HG03103 (cell line): ENCODE data around the gene LHFPL2.

Experiments used
- ATAC-seq: cut with Tn5 transposase; IDR thresholded peaks from one replicate; pipeline ENCODE4 v1.9.1; 2021; ENCODE audit warnings: low read depth; ENCODE audit not compliant: unreplicated experiment

LHFPL2 gene

DNA sequence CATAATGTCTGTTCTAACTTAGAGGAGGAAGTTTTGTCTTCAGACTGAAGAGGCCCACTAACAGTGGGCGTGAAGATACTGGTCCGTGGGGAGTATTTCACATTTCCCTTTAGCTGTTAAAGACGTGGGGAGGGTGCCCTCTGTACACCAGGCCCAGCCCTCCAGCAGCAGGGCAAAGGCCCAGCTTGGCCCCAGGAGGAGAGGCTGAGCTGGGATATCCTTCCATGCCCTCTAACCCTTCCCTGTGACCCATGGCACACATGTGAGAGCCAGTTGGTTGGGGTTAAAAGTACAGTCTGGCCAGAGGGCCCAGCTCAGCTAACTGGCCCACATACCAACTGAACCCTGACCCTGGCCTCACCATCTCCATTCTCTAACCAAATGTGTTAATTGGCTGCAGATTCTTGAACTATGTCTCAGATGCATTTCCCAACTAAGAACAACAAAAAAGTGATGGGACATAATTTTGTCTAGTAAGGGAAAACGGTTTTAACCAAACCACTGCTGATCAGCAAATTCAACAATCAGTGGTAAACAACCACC, 74.4 kb downstream of the LHFPL2 start:
- ATAC-seq: no peak

DNA sequence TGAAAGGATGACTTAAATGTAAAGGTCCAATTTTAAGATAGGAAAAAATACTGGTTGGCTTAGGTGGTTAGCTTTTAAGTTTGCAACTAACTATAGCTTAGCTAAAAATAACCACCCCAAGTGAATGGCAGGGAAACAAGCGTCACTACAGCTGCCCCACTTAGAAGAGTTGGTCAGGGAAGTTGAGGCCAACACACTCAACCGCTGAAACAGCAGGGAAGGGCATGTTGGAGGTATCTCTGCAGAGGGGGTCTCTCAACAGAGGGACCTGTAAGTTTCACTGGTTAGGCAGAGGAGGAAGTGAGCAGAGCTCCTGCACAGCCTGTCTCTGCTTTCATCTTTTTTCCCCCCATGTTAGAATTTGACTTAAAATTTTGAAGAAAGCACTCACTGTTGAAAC, 75.3 kb downstream of the LHFPL2 start:
- peak; percentile 65 for ATAC-seq

GRCh38 chr5:78570646-78571045, 77.9 kb downstream of the LHFPL2 start:
- ATAC-seq: no peak

DNA sequence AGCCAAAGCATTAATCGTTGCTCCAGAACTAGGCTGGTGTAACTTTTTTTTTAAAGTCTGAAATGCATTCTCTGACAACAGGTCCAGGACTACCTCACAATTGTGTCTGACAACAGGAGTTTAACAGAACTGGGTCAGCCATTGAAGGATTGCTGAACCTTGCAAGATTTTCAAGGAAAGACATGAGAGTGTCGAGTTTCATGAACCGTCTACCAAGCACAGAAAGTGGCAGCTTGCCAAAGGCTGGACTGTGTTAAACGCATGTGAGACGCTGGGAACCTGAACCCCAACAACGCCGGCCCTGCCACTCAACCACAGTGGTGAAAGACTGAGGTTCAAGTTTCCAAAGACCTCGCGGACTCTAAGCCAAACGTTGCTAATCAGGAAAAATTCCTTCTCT, 79.1 kb downstream of the LHFPL2 start:
- no peak for ATAC-seq

DNA sequence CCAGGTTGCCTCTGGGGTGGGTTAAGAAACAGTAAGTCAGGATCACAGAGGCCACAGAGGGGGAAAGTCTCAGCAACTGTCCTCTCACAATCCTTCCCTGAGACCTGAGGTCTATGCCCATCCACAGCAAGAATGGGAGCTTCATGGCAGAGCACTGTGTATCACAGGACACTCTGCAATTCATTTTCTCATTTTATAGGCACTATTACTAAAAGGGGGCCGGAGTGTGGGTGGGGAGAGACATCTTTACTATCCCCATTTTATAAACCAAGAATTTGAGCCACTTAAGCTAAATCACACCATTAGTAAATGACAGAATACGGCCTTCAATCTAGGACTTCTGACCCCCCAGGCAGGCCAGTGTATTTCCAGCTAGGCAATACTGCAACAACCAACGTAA, 79.9 kb downstream of the LHFPL2 start:
- no peak for ATAC-seq

DNA sequence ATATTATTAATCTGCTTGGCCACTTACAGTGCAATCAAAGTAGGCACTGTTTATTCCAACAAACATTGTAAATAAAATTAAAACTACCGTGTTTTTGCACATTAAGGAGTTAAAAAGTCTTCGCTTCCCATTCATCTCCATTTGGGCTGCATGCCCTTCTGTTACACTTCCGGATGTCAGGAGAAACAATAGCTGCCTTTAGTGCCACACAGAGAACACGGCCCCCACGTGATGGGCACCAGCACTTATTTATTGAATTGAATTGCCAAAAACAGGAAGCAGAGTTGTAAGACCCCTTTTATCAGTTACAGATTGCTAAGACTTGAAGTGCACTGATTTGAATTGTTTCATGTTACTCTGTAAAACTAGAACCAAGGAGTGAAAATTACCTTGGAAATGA, 80.4 kb downstream of the LHFPL2 start:
- ATAC-seq: no peak

DNA sequence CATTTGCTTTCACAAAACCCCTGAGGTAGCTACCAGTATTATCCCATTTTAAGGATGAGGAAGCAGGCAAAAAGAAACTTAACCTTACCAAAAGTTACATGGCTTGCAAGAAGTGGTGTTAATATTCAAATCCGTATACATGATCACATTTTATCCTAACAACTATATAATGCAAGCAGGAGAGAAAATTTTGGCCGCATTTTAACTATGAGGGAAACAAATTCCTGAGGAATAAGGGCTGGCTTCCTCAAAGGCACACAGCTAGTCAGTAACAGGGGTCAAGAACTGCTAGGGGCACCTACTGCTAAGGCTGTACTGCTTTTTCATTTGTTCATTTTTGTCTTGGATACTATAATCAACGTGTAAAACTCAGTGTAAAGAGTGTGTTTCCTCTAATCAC, 81.0 kb downstream of the LHFPL2 start:
- no peak for ATAC-seq

DNA sequence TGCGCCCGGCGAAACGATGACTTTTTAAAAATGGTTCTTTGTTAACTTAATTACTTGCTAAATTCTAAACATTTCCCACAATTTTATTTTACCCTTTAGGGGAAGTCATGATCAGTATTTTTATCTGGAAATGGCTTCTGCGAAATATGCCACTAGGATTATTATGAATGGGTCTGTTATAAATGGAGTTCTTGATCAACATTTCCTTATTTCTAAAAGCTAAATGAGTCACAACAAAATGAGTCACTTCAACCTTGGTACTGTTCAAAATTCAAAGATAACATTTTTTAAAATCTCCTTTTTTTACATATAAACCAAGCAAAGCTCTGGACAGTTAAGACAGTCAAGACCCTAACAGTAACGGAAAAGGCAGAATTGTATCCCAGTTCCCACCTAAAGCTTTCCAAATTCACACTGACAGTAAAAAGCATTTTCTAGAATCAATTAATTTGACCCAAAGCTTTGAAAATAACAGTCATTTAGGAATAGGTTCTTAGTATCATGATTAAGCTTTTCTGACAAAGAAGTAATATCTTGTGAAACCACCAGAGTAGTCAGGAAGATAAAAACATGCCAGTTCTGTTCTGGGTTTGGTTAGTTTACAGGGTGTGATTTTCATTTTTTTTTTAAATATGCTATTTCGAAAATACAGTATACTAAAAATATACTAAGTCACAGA, 81.7 kb downstream of the LHFPL2 start:
- no peak for ATAC-seq

- no peak for ATAC-seq
Measured at GRCh38 chr5:78565395-78565794, 83.2 kb downstream of the LHFPL2 start.

DNA sequence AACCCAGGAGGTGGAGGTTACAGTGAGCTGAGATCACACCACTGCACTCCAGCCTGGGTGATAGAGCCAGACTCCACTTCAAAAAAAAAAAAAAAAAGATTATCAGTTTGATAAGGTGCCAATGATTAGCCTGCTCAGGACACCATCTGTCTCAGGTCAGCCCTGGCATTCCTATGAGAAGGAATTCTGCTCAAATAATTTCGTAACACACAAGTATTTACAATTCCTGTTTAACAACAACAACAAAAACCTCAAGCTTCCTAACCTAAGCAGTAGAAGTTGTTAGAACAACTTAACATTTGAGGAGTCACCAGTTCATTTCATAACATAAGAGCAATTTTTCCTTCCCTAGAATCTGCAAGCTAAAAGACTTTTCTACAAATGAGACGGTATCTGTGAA, 85.0 kb downstream of the LHFPL2 start:
- no peak for ATAC-seq

GRCh38 chr5:78562714-78563330, 85.8 kb downstream of the LHFPL2 start:
- ATAC-seq: no peak

GRCh38 chr5:78562001-78562400, 86.6 kb downstream of the LHFPL2 start:
- ATAC-seq: no peak

GRCh38 chr5:78561261-78561660, 87.3 kb downstream of the LHFPL2 start:
- no peak for ATAC-seq

DNA sequence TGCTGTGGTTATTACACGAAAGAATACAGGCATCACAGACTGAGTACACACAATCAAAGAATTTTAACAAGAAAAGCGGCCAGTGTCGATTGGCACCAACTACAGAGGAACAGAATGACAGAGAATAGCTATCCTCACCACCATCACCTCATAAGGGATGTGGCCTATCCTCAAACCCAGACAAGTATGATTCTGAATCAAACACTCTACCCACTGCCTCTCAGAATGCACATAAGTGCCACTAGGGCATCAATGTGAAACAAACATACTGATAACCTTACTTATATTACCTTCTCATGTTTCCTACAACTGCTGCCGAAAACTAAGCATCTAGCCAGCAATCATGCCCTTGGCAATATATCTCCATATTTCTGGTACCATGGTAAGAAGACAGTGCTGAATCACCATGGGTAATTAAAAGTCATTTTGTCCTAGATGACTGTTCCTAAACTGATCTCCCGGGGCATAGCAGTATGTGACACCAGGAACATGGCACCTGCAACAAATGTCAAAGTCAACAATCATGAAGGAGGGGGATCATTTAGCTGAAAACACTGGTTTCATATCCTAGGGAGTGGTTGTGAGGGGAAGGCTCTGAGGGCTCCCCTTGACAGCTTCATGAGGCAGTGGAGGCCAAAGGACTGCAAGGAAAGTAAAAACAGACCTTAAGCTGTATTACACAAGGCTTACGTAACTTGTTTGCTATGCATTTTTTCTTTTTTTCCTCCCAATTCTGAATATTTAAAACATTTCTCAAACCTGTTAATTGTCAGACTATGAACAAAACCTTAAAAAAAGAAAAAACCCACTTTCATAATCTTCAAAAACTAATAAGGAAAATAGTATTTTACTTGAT, 88.3 kb downstream of the LHFPL2 start:
- ATAC-seq: no peak

GRCh38 chr5:78557601-78558000, 91.0 kb downstream of the LHFPL2 start:
- no peak for ATAC-seq

DNA sequence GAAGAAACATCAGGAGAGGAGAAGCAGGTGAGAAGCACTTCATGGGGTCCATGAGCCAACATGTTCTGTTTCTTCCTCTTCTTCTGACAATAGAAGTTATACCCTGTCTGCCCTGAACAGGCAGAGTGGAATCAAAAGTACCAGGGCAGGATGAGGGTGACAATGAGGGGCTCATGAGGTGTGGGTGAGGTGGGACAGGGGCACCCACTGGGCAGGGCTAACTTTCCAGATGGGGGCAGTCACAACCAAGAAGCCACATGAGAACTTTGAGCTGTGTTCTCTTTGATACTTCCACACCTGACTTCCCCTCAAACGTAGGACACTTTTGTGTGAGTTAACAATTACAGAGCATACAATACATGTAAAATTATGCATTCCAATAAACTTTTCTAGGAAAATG, 92.7 kb downstream of the LHFPL2 start:
- no peak for ATAC-seq

DNA sequence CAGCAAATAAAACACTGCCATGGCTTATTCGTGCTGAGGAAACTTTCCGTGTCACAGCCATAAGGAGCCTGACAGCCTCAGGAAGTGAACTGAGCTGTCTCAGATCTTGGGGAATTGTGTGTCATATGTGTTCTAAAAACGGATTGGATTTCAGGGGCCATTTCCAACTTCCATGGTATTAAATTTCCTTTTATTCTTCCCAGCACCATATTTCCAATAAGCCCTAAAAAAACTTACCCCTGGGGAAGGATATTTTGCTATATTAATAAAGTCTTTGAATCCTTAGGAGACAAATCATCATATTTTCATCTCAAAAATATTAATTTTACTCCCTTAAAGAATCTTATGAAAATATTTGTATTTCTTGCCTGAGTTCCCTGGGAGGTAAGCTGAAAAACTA, 93.9 kb downstream of the LHFPL2 start:
- no peak for ATAC-seq

GRCh38 chr5:78553580-78554353, 94.8 kb downstream of the LHFPL2 start:
- ATAC-seq: no peak

GRCh38 chr5:78552729-78553342, 95.7 kb downstream of the LHFPL2 start:
- ATAC-seq: no peak

DNA sequence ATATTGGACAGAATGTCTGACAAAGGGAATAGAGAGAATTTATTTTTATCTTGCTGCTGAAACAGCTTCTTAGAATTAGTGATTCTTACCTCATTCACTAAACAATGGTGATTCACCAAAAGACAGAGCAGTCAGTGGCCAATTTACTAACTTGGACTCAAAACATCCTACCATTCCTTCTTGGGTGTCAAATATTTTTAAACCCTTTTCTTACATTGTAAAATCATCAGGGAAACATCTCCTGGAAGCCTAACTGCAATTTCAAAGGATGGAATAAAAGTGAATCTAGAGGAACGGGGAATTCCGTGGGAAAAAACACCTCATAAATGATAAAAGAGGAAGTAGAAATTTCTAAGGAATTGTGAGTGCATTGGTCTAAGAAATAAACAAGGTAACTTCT, 97.7 kb downstream of the LHFPL2 start:
- ATAC-seq: no peak
